Smooth muscle cell of the brain vasculature (primary cell): ENCODE results near the gene CES2.

ENCODE experiments used
- DNase-seq: peaks from one replicate; pipeline ENCODE4 v3.0.0-alpha.2; 2012; ENCODE audit warnings: low read depth, low spot score

Gene CES2

DNA sequence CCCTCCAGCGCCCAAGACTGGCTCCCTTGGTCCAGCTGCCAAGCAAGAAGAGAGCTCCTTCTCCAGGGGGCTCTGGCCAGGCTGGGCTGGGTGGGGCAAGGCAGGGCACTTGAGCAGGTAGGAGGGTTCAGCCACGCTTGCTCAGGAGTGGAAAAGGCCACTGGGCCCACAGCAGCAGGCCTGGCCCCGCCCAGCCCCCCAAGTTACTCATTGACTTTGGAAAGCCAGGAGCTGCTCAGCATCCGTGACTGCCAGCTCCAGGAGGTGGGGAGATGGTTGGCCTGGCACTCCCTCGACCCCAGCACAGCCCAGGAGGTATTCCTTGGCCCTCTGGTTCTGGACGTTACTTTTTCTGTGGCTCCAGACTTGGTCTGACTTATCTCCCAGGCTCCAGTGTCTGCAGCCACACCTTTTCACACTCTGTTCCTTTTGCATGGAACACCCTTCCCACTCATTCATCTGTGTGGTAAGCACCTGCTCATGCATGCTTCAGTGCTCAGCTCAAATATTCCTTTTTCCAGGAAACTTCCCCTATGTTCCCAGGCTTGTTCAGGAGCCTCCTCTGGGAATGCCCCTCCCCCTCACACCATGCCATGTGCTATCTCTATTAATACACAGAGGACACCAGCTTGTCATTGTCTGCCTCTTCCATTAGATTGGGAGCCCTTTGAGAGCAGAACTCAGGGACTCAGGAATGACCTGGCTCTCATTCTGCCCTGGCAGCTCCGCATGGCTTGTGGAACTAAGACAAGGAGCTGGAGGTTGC, 16.3 kb upstream of the CES2 start, which contains the start of gene CDH16:
Gene CDH16 (minus strand): TSS at position 83 of the 766 bp plus-strand sequence. CDS start 820 bp downstream, outside the sequence.
- no peak for DNase-seq

- no peak for DNase-seq
These were observed 15.6 kb upstream of the CES2 start for GRCh38 chr16:66919569-66920298.

GRCh38 chr16:66920299-66920590, 15.1 kb upstream of the CES2 start:
- no peak for DNase-seq

- no peak for DNase-seq
These were observed 14.2 kb upstream of the CES2 start for GRCh38 chr16:66920924-66921680.

- no peak for DNase-seq
These were observed 13.4 kb upstream of the CES2 start for GRCh38 chr16:66921729-66922450.

GRCh38 chr16:66923247-66923731, 12.0 kb upstream of the CES2 start:
- no peak for DNase-seq

- DNase-seq = no peak
These were observed 11.4 kb upstream of the CES2 start for GRCh38 chr16:66923866-66924265.

DNA sequence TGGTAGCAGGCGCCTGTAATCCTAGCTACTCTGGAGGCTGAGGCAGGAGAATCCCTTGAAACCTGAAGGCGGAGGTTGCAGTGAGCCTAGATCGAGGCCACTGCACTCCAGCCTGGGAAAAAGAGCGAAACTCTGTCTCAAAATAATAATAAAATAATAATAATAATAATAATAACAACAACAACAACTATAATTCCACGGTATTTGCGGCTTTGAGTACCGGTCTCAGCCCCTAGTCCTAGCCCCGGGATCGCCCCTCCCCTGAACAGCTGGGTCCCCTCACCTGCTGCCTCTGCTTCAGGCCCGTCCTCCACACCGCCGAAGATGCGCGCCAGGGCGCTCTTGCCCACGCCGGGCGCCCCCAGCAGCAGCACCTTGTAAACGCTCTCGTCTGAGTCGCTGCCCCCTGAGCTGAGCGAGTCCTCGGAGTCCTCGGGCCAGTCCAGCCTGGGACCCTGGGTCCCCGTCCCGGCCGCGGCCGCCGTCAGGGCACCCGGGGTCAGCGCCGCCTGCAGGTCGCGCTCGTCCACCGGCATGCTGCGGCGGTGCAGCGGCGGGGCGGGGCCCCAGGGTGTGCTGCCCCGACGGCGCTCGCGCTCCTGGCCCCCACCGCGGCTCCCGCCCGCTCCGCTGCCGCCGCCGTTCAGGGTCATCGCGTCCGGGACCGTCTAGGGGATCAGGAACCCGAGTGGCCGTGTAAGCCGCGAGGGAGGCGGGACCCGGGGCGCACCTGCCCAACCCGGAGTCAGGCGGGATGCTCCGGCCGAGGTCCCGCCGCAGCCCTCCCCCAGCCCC, 10.6 kb upstream of the CES2 start:
- DNase-seq = no peak

DNA sequence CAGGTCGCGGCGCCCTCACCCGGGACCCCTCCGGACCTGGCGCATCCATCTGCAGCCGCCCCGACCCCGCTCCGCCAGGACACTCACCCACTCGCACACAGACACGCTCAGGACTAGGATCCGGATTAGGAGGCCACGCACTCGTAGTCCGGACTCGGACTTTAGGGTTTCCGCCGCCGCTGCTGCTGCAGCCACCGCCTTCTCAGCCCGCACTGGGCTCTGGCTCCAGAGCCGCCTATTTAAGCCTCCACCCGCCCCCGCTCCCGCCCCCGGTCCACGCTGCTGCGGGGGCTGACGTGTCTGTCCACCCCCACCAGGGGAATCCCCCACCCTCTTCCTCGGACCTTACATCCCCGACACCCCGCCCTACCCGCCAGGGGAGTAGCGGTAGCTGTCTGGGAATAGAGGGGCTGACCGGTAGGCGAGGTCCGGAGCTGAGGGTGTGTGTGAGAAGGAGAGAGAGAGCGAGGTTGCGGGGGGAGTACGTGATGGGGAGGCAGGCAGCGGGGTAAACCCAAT, 9.9 kb upstream of the CES2 start, which contains the start of gene RRAD:
Gene RRAD (minus strand): TSS at position 214 of the 519 bp plus-strand sequence. CDS start 356 bp downstream, outside the sequence.
- no peak for DNase-seq

- DNase-seq = no peak
These were observed 9.0 kb upstream of the CES2 start for GRCh38 chr16:66926171-66926947.

GRCh38 chr16:66926961-66927436, 8.3 kb upstream of the CES2 start:
- peak; percentile 26 for DNase-seq

GRCh38 chr16:66927918-66928649, 7.2 kb upstream of the CES2 start:
- DNase-seq = no peak

DNA sequence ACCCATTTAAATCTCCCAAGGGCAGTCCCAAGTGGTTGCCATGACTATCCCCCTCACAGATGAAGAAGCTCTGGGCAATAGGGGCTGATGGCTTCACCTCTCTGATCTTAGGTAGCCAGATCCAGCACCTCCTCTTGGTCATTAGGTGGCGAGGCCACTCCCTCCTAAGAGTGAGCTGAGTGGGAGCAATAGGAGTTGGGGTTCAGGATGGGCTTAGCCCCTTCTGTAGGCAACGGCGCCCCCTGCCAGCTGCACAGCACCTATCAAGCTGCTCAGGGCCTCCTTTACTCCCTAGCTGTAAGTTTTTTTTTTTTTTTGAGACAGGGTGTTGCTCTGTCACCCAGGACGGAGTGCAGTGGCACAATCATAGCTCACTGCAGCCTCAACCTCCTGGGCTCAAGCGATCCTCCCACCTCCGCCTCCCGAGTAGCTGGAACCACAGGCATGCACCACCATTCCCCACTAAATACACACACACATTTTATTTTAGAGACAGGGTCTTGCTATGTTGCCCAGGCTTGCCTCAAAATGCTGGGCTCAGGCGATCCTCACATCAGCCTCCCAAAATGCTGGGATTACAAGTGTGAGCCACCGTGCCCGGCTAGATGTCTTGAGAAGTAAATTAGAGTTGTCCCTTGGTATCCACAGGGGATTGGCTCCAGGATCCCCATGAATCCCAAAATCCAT, 6.5 kb upstream of the CES2 start:
- DNase-seq = no peak

- no peak for DNase-seq
These were observed 5.1 kb upstream of the CES2 start for GRCh38 chr16:66930189-66930588.

DNA sequence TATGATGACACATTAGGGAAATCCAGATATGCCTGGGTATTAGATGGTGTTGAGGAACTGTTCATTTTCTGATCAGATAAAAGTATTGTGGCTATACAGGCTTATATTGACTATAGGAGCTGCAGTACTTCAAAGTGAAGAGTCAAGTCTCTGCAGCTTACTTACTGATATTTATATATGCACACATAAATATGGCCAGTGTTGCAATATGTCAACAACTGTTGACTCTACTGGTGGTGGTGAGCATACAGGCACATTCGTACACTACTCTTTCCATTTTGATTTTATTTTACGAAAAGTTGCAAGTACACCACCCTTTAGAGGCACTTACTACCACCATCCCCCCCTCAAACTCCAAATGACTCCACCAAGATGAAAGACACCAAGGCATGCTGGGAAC, 3.7 kb upstream of the CES2 start:
- no peak for DNase-seq

DNA sequence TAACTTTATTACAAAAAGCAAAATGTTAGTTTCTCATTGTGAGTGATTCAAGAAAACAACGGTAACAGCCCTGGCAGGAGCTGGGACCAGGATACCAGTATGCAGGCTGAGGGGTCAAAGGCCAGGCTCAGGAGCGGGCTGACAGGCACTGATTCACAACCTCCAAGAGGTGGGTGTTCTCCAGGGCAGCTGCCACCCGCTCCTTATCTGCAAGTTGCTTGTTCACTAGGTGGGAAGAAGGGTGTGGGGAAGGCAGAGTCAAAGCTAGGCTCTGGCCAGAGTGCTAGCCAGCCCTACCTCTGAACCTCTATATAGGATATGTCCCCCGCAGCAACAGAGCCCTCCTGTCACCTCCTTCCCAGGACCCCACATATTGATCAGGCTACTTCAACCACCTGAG, 3.2 kb upstream of the CES2 start:
- no peak for DNase-seq

GRCh38 chr16:66933776-66934137, 1.6 kb upstream of the CES2 start:
- DNase-seq = no peak

DNA sequence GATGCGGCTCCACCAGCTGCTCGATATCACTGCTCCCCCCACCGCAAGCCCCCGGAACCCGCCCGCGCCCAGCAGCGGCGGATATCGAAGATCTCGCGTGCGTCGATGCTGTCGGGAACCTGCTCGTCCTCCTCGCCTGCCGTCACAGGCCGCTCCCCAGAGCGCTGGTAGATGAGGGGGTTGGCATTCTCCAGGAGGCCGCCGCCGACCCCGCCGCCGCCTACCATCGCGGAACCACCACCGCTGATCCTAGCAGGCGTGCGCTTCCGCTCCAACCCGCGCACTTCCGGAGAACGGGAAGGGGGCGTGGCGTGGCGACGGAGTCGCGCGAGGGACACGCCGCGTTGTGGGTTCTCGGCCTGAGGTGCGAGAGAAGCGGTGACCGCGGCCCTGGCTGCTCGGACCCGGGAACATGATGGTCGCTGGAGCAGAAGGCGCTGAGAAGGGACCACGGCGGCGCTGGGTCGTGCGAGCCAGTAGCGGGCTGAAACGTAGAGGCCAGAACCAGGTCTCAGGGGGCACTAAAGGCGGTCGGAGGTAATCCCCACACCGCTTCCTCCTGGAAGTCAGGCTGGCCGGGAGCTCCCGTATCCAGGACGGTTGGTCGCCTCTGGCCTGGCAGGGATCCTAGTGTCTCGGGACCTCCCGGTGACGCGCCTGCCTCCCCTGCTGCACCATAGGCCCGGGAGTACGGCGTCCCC, 1.0 kb upstream of the CES2 start, which contains the start of gene CIAO2B:
Gene CIAO2B (minus strand): TSS at position 265 of the 701 bp plus-strand sequence. CDS start 38 bp downstream, at position 227.
- peak; percentile 58 for DNase-seq
